Kidney capillary endothelial cell (primary cell): Measurements from ENCODE around the gene FYCO1.

ENCODE experiments used
- DNase-seq: peaks from one replicate; pipeline ENCODE4 v3.0.0-alpha.2; 2018; ENCODE audit warnings: low spot score

FYCO1 gene

DNA sequence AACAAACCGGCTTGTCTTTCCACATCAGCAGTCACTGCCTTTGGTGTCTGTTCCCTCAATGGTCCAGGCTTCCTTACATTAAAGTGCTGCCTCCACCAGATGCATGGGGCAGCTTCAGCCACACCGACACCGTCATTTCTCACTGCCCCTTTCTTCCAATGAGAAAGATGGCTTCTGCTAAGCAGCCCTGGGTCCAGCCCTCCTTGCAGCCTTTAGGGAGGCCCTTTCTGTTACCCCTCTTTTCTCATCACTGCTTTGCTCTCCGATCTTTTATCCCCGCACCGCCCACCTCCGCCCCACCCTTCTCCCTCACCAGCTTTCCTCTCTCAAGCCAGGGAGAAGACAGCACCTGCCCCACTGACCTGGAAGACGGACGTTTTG, 80.6 kb downstream of the FYCO1 start:
- DNase-seq, result no peak

DNA sequence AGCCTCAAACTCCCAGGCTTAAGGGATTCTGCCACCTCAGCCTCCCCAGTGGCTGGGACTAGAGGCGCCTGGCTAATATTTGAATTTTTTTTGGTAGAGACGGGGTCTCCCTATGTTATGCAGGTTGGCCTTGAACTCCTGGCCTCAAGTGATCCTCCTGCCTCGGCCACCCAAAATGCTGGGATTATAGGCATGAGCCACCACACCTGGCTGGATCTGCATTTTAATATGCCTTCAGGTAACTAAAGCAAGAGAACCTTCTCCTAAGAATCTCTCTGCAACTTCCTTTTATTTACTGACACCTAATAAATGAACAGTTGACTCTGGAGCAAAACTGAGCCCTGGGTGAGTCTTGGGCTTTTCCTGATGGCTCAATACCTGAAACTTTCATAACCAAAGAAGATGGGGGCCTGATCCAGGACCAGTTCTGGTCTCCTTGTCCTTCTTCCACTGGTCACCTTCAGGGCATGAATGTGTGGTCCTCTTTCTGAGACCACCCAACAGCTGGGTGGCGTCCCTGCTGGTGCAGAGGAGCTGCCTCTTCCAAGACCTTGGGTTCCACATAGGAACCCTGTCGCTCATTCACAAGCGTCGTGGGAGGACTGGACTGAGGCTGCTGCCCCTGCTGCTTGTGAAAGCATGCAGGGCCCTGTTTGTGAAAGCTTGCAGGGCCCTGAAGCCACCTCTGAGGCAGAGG, 81.1 kb downstream of the FYCO1 start:
- DNase-seq, result no peak

DNA sequence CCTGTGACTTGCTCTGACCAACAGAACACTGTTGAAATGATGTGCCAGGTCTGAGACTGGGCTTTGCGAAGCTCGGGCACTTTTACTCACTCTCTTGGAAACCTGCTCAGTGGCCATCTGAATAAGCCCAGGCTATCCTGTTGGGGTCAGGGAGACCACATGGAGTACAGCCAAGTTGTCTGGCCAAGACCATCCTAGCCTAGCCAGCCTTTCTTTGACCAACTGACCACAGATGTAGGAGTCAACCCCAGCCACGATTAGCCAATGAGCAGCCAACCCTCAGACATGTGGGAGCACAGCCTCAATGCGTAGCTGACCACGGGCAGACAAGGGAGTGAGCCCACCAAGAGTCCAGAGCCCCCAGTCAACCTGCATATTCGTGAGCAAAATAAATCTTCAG, 83.2 kb downstream of the FYCO1 start:
- DNase-seq, result no peak

DNA sequence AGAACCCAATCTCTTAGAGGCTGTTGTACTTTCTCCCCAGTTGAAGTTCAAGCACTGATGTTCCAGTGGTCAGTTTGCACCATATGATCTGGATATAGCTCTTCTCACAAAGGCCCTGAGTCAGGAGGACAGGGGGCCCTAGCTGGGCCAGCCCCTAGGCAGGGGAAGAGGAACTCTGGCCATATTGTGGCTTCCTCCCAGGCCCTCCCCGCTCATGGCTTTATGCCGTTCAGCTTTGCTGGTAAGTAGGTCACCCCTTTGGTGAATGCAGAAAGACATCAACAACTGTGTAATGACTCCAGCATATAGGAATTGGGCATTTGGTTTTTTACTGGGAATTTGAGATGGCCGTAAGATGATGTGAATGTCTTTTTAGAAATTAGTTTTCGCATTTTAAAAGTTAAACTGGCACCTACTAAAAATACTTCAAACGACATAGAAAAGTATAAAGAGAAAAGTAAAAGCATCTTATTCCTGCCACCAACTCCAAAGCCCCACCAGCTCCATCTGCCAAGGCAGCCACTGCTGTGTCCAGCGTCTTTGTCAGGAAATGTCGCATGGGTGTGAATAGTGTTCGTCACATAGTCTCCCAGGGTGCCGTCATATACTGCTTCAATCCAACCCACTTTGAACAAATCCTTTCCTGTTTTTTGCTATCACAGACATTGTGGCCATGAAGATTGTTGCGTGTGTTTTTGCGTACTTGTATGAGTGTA, 84.0 kb downstream of the FYCO1 start:
- no peak for DNase-seq

DNA sequence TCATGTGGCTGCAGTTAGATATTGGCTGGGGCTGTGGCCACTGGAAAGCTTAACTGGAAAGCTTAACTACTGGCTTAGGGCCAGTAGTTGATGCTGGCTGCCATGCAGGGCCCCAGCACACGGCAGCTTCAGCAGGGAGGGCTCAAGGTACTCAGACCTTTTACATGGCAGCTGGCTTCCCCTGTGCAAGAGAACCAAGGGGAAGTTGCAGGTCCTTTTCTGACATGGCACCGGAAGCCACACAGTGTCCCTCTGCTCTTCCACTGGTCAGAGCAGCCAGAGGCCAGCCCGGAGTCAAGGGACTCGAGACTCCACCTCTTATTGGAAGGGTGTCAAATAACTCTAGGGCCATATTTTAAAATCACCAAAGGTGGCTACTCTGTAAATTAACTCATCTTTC, 84.7 kb downstream of the FYCO1 start:
- DNase-seq, result no peak

DNA sequence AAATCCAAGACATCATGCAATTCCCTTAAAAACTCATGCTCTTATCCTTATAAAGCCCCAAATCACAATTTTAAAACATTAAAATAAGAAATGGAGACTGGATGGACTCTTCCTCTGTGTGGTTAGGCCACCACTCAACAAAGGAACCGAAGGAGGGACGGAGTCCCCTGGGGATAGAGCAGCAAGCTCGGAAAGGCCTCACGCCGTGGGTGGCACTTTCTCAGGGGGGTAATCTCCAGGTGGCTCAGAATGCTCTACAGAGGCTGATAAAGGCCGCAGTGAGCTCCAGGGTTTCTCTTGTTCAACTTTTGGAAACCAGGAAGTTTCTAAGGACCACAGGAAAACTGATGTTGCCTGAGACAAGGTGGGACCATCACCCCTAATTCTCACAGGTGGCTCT, 86.1 kb downstream of the FYCO1 start:
- no peak for DNase-seq

DNA sequence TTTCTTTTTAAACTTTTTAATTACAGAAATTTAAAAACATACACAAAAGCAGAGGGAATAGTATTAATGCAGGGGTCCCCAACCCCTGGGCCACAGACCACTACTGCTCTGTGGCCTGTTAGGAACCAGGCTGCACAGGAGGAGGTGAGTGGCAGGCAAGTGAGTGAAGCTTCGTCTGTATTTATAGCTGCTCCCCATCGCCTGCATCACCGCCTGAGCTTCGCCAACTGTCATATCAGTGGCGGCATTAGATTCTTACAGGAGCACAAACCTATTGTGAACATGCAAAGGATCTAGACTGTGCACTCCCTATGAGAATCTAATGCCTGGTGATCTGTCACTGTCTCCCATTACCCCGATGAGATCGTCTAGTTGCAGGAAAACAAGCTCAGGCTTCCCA, 86.9 kb downstream of the FYCO1 start:
- DNase-seq, result no peak

DNA sequence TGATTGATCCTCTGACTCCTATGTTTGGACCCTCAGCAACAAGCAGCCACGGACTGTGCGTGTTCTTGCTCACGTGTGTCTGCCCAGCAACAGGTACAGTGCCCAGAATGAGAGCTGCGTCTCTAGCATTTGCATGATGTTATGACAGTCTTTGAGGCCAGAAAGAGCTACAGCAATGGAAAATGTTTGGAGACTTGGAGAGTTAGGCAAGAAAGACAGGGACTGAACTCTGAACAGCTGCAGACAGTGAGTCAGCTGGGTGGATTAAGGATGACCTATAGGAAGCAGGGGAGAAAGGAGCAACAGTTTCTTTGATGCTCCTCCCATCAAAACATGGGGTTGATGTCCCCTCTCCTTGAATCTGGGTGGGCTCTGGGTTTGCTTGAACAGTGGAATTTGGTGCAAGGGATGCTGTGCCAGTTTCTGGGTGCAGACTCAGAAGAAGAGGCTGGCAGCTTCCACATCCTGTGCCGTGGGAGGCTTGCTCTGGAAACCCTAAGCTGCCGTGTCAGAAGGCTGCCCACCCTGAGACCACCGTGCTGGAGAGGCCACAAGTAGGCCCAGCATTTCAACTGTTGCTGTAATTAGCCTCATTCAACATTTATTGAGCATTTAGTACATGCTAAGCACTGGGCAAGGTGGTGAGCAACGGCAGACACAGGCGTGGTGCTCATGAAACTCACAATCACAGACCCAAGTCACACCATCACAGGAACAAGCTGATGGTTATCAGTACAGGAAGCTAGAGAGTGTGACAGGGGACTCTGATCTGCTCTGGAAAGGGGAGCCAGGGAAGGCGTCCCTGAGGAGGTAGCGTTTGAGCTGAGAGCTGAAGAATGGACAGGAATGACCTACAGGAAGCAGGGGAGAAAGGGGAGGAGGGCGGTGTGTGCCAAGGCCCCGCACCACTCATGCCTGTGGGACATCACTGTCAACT, 87.6 kb downstream of the FYCO1 start:
- no peak for DNase-seq

DNA sequence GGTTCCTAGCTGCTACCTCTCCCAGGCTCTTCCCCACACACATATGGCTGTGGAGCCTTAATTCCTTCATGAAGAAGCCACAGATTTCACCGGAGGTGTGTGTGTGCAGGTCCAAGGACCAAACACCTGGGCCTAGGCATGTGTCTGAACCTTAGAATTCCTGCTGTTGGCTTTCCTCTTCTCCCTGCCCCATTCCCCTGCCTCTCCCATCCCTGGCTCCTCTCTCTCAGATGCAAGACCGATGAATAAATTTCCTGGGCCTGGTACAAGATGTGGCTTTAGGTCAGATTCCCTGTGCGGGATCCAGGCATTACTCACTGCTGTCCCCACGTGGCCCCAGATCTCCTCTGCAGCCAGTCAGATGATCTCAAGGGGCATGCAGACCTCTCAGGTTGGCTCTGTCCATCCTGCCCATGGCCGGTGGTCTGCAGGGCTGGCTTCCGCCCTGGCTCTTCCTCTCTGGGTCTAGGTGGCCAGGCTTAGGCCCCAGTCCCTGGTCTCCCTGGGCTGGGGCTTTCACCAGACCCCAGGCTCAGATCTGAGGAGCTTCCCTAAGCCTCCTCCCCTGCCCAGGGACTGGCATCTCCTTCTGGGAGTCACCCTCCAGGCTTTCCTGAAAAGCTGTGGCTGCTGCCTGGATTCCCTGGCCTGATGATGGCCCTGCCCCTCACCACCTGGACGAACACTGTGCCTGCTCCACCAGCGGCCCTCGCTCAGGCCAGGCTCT, 88.8 kb downstream of the FYCO1 start:
- DNase-seq, result no peak

DNA sequence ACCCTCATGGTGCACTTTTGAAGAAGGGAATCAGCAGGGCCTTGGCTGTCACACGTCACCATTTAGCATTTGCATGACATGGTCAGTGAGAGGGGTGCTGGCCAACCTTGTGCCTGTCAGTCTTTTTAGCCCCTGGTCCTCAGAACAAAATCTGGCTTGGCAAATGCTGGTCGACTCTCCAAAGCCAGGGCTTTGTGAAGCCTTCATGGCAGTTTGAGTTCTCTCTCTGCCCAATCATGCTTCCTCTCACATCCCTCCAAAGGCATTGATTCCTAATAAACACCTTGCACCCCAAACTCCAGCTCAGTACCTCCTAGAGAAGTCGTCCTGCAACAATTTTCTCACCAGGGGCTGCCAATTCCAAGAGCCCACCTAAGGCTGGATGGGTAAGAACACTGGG, 89.9 kb downstream of the FYCO1 start:
- DNase-seq, result no peak

DNA sequence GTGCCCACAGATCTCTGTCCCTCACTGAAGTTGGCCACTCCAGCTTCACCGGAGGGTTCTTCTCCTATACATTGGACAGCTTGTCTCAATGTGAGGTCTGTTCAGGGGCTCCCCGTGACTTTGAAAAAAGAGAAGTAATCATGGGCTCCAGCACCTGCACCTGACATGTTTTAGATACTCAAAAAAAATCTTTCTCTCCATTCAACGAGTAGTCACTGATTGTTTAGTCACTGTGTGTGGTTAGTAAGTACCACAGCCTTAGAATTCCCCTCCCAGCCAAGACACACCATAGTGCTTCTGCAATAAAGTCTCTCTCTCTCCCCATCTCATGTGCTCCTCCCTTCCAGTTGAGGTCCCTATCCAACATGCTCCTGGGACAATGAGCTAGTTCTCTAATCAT, 90.7 kb downstream of the FYCO1 start:
- no peak for DNase-seq

DNA sequence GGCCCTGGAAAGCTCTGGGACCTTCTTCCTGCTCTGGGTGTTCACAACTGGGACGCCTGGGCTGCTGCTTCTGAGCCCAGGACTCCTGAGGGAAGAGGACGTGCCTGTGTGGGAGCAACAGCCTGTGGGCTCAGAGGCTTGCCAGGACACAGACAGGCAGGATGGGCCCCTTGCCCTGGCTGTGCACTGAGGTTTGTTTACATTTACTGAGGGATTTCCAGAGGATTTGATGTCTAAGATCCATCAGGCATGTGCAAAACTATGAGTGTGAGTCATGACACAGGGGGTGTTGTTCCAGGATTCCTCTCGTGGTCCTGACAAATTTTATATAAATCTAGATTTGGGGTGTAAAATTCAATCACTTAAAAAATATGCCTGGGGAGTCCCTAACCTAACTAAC, 98.7 kb downstream of the FYCO1 start:
- DNase-seq, result no peak

DNA sequence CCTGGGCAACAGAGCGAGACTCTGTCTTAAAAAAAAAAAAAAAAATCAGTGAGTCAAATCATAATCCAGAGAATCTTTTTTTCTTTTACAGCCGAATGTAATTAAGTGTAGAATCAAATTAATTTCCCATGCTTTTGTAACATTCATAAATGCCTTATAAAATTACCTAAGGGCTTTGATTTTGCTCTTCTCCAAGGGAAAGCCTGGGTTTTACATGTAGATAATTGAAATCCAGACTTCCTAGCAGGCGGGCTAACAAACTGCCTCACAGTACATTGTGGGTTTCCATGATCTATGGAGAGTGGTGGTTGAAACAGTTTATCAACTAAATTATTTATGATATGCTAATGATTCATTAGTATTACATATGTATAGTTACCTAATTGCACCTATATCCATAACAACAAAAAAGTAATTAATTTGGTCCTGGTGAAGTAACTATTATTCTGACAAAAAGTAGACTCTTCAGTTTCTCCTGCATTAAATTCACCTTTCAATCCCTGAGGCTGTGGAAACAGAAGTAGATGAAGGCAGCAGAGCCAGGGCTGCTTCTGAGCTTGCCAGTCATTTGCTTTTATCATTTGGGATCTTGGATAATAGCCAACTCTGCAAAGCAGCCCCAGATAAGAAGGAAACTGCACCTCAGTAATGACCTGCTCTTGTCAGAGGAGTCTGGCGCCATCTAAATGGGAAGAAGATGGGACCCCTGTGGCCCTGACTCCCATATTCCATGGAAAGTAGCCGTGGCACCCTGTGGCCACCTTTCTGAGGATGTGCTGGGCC, 99.7 kb downstream of the FYCO1 start:
- DNase-seq, result no peak

DNA sequence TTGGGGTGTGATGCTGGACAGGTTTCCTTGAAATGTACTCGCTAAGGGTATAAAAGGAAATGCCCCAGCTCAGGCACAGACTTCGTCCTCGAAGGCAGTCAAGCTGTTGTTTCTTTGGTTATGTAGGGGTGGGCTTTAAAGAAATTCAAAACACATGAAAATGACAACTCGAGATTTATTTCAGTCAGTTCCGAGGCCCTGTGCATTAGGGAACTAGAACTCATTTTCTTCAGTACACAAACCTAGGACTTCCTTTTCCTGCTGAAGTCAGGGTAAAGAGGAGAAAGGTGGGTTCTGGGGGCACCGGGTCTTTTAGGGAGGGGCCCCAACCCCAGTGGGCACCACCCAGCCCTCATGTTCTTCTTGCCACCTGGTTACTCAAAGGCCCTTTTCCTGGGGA, 101.6 kb downstream of the FYCO1 start:
- DNase-seq, result no peak

DNA sequence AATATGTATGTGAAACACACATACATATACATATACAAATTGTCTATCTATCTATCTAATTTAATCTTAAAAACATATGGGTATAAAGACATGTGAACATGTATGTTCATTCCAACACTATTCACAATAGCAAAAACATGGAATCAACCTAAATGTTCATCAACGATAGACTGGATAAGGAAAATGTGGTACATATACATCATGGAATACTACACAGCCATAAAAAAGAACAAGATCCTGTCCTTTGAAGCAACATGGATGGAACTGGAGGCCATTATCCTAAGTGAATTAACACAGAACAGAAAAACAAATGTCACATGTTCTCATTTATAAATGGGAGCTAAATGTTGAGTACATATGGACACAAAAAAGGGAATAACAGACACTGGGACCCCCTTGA, 103.5 kb downstream of the FYCO1 start:
- DNase-seq, result no peak

DNA sequence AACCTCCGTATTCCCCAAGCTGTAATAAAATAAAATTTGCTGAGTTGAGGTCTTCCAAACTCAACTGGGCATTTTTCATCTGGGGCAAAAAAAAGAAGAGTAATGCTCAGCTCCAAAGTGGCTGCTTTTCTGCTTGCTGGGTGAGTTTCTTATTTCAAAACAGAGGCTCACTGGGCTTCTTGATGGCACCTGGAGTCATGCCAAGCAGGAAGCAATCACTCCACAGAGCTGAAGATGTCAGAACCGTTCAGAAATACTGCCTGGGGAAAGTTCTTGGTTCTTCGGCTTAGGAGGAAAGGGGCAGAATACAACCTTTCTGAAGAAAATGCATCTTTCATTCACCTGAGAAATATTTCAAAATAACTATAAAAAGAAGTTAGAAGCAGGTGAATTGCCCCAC, 105.2 kb downstream of the FYCO1 start:
- DNase-seq, result no peak

DNA sequence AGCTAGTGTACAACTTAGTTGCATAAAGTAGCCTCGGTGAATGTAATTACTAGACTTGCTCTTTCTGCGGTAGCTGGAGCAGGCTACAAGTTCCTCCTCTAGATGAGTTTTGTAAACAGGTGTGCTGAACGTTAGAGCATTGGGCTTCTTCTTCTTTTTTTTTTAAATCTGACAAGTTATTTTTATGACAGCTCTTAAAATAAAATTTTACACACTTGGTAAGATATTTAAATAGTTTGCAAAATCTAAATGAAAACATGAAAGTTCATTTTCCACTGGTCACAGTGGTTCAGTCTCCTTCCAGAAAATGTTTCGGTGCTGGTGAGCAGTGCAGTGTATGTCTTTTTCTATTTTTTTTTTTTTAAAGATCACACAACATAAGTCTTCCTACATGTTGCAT, 106.3 kb downstream of the FYCO1 start:
- no peak for DNase-seq

DNA sequence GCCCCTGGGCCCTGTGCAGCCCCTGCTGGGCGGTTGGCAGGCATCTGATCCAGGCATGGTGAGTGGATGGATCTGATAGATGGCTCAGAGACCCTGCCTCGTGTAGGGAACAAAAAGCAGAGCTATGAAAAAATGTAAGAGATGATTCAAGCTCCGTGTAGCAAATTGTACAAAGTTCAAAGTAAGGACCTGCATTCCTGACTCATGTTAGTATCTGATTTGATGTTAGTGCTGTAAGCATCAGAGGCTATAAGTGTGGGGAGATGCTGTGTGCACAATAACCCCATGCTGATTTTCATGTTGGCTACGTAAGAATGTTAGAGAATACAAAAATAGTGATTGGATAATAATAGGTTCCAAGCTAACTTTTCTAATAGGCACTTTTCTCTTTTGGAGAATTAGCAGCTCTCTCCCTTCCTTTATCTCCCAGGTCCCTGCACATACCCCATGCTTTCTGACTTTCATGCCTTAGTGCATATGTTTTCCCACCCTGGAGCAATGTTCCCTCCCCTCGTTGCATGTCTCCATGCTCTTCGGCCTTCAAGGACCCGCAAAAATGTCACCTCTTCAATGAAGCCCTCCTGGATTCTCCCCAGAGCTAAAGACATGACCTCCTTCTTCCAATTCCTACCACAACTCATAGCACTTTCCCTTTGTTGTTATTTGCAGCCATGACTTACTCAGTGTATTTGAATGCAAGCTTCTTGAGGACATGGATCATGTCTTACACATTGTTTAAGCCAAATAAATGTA, 107.7 kb downstream of the FYCO1 start:
- DNase-seq, result no peak

DNA sequence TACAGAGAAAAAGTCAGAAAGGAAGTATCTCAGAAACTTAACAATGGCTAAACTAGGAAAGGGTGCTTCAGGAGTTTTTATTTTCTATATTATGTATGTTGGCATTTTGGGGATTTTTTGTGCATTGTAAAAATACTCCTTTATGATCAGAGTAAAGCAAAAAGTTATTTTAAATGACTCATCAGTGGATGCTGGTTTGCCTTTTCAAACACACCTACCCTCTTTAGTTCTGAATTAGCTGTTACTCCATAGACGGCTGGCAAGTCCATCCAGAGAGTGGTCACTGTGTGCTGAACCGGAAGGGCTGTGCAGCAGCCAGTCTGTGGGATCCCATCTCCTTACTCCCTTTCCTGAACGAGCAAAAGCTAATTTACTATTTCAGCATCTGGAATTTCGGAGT, 108.3 kb downstream of the FYCO1 start:
- DNase-seq, result no peak

DNA sequence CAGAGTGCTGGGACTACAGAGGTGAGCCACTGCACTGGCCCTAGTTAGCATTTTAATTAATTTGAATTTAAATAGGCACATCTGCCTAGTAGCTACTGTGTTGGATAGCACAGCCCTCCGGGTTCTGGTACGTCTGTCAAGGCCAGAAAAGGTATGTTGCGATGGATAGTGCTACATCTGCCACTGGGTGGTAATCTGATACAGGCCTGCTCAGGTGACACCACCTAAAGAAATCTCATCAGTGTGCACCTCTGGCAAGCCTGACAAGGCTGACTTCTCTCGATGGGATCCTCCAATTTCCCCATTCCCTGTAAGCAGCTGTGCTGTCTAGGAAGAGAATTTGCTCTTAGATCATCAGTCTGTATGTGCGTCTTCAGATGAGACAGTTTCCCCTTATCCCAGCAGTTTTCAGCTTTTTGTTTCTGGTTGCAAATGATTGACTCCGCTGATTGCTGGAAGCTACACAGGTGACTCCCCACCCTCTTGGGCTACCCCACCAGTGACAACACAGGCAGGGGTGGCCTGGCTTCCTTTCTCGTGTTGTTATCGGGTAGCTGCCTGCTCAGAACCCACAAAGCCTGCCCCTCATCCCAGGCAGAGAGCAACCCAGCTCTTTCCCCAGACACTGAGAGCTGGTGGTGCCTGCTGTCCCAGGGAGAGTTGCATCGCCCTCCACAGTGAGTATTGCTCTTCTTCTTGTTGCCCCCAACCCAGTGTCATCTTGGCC, 109.5 kb downstream of the FYCO1 start, which contains the start of gene CCR9:
CCR9 (plus strand) TSS at position 565 of the 727 bp plus-strand sequence. CDS start 8,391 bp downstream, outside the sequence.
- no peak for DNase-seq
